HepG2 (cell line): Measurements from ENCODE around the gene KANSL1. TPM values are rescaled to one million over a fixed set of nuclear protein-coding genes. Genes with fewer than 3 reads are reported as not detected.

Source experiments
- ATAC-seq: fragments of 200-7000 bp; cut with Tn5 transposase; 3 replicates; pipeline ENCODE4 v1.9.1; 2020; ENCODE audit warnings: mild to moderate bottlenecking, moderate library complexity
- BruUV-seq: library from RNA; stranded (reverse); fragments of 400-500 nt; replicated peaks from 2 replicates; lab custom pipeline; 2021; lab: Mats Ljungman, UMichigan
- CTCF ChIA-PET: fragments of 300-600 bp; formaldehyde crosslinking; extraction: SDS; loops from one replicate; lab custom pipeline; 2021; ENCODE audit warnings: low total read pairs, inconsistent platforms, low intra/inter-chr PET ratio; lab: Yijun Ruan, JAX
- POLR2A ChIA-PET: fragments of 350-600 bp; sonication (Branson Sonifier 250); formaldehyde crosslinking; loops from one replicate; lab custom pipeline; 2020; ENCODE audit warnings: antibody characterized with exemption, inconsistent platforms; lab: Yijun Ruan, JAX
- DNase-seq: peaks from one replicate; pipeline ENCODE4 v3.0.0-alpha.2; 2015; ENCODE audit warnings: low spot score
- FAIRE-seq: peaks from 3 replicates; lab custom pipeline; 2011; peaks lifted over from hg19 to GRCh38; lab: Jason Lieb, UNC
- H2AFZ ChIP-seq: one replicate; pipeline ENCODE4 v1.6.1; 2011; ENCODE audit warnings: low read length, inconsistent platforms
- H3K27ac ChIP-seq: fragments of 300-600 bp; 3 replicates; pipeline ENCODE4 v1.8.0; 2011; ENCODE audit warnings: mixed run types, mild to moderate bottlenecking, mixed read lengths, low read length, inconsistent platforms; ENCODE audit not compliant: insufficient read depth; ENCODE audit errors: extremely low read length
- H3K27me3 ChIP-seq, 2 experiments: fragments of 200-600 bp in 1 of 2; 2 replicates in 1 of 2; 3 replicates in 1 of 2; pipeline versions ENCODE4 v1.6.0 to v1.8.0; 2011; ENCODE audit warnings: low read length in 2 of 2, mild to moderate bottlenecking in 2 of 2, moderate library complexity in 2 of 2, inconsistent platforms in 1 of 2; ENCODE audit not compliant: insufficient read depth in 2 of 2, control insufficient read depth in 1 of 2
- H3K36me3 ChIP-seq, 2 experiments: fragments of 200-600 bp in 1 of 2; replicated peaks in 1 of 2; 2 replicates in 1 of 2; 3 replicates in 1 of 2; pipeline versions ENCODE4 v1.5.1 to v1.8.0; 2011; ENCODE audit warnings: low read length in 2 of 2, inconsistent platforms in 1 of 2; ENCODE audit not compliant: insufficient read depth in 2 of 2, control insufficient read depth in 1 of 2
- H3K4me1 ChIP-seq: 2 replicates; pipeline ENCODE4 v1.5.1; 2012; ENCODE audit warnings: low read length, inconsistent platforms; ENCODE audit not compliant: insufficient read depth
- H3K4me2 ChIP-seq: 2 replicates; pipeline ENCODE4 v1.6.0; 2011; ENCODE audit warnings: low read depth, low read length, inconsistent platforms
- H3K4me3 ChIP-seq, 3 experiments: fragments of 200-600 bp in 1 of 3; sonication (generic), shearing (Covaris generic) in 1 of 3; replicated peaks in 1 of 3; 2 replicates each; pipeline ENCODE4 v1.5.1; 2011 to 2016; ENCODE audit warnings: low read length in 3 of 3, inconsistent platforms in 2 of 3, low read depth in 2 of 3, mild to moderate bottlenecking in 2 of 3, control low read depth in 1 of 3, mixed read lengths in 1 of 3; ENCODE audit not compliant: insufficient read depth in 1 of 3
- H3K79me2 ChIP-seq: one replicate; pipeline ENCODE4 v1.6.1; 2011; ENCODE audit warnings: low read length, inconsistent platforms; ENCODE audit not compliant: insufficient read depth
- H3K9ac ChIP-seq: 2 replicates; pipeline ENCODE4 v1.6.0; 2011; ENCODE audit warnings: mild to moderate bottlenecking, low read depth, low read length, inconsistent platforms; ENCODE audit not compliant: insufficient read depth
- H3K9me3 ChIP-seq: 2 replicates; pipeline ENCODE4 v1.5.1; 2012; ENCODE audit warnings: mild to moderate bottlenecking, low read length
- H4K20me1 ChIP-seq: 2 replicates; pipeline ENCODE4 v1.6.0; 2011; ENCODE audit warnings: inconsistent platforms, mild to moderate bottlenecking, low read length, moderate library complexity; ENCODE audit not compliant: insufficient read depth
- ESRRA ChIP-seq: sonication (generic); formaldehyde crosslinking; IDR thresholded peaks from 2 replicates; pipeline ENCODE4 v1.5.1; 2020; ENCODE audit warnings: mild to moderate bottlenecking, low read depth, missing genetic modification reagents
- ZFP36L2 ChIP-seq: sonication (generic); formaldehyde crosslinking; IDR thresholded peaks from 2 replicates; pipeline ENCODE4 v1.4.0; 2020; ENCODE audit warnings: missing genetic modification reagents
- ZNF280B ChIP-seq: sonication (generic); formaldehyde crosslinking; IDR thresholded peaks from 2 replicates; pipeline ENCODE4 v1.5.0; 2020; ENCODE audit warnings: missing genetic modification reagents, mild to moderate bottlenecking, borderline replicate concordance
- ZNF354B ChIP-seq: sonication (generic); formaldehyde crosslinking; IDR thresholded peaks from 2 replicates; pipeline ENCODE4 v1.8.0; 2022; ENCODE audit warnings: mild to moderate bottlenecking, missing genetic modification reagents
- ZNF614 ChIP-seq: IDR thresholded peaks from 2 replicates; pipeline ENCODE4 v1.6.1; 2018; ENCODE audit warnings: missing biosample characterization, missing genetic modification reagents, inconsistent platforms, borderline replicate concordance
- ZNF770 ChIP-seq: sonication (generic); formaldehyde crosslinking; IDR thresholded peaks from 2 replicates; pipeline ENCODE4 v1.5.0; 2020; ENCODE audit warnings: mild to moderate bottlenecking, missing genetic modification reagents
- ZSCAN5A ChIP-seq: sonication (generic); formaldehyde crosslinking; IDR thresholded peaks from 2 replicates; pipeline ENCODE4 v1.8.0; 2022; ENCODE audit warnings: mild to moderate bottlenecking, missing genetic modification reagents, borderline replicate concordance
- WGBS: methylation state at CpG from one replicate; pipeline ENCODE4 v1.1.6; 2017; ENCODE audit warnings: low lambda C conversion rate; 5-methylcytosine and 5-hydroxymethylcytosine counted together
- in situ Hi-C: cut with HindIII; loops from 2 replicates; pipeline ENCODE4 v1.10.0; 2017; ENCODE audit warnings: low pct_unique_long_range_greater_than_20kb; ENCODE audit not compliant: extremely low pct_ligation_motif_present
- intact Hi-C: fragments of 100-400 bp; cut with micrococcal nuclease; formaldehyde crosslinking; loops from one replicate; pipeline ENCODE4 v1.10.0; 2022; ENCODE audit not compliant: unreplicated experiment
- polyA plus RNA-seq, 8 experiments: library from polyadenylated mRNA; depleted of rRNA in 3 of 8; stranded (reverse) in 7 of 8; unstranded in 1 of 8; fragments of >200 nt; fragmentation: Illumina TruSeq in 4 of 8; extraction: Trizol in 4 of 8; gene quantifications; 2 replicates each; pipeline versions ENCODE4 v1.2.1 to v1.2.3, GENCODE V29; 2011 to 2016; ENCODE audit warnings: low read depth in 4 of 8, missing spikeins in 1 of 8, mixed read lengths in 1 of 8; ENCODE audit not compliant: insufficient read depth in 1 of 8
- total RNA-seq, 5 experiments: library from RNA; depleted of rRNA; stranded (reverse); fragments of >200 nt; fragmentation: Illumina TruSeq; extraction: Trizol; gene quantifications; 2 replicates each; pipeline ENCODE4 v1.2.3, GENCODE V29; 2016; ENCODE audit warnings: low read depth in 1 of 5

Gene KANSL1
- total and polyA plus RNA-seq, 2 of the 13 experiments (the other 11 are each of a cell fraction or from before 2014, with no cell fraction given), result 24.0 to 59.6 TPM

GRCh38 chr17:46162866-46163265 lies 30.4 kb downstream of the KANSL1 start:
- H3K4me2 ChIP-seq, result no peak overlapping the region
- POLR2A ChIA-PET, result no interaction called here
- in situ Hi-C loops, result no loop called here
- H3K36me3 ChIP-seq, result no peaks in the 10 kb centered on the region
- no peak overlapping the region for H3K4me3 ChIP-seq
- H3K9ac ChIP-seq, result no peak overlapping the region
- CTCF ChIA-PET, result no interaction called here
- H2AFZ ChIP-seq, result no peak overlapping the region
- ATAC-seq, result no peak
- H3K27me3 ChIP-seq, result no peaks in the 10 kb centered on the region
- no peak for DNase-seq
- peaks cover 77% of the 10 kb centered on the region for H4K20me1 ChIP-seq
- intact Hi-C loops, result no loop called here
- 37% methylated on average over 1 of the region's 1 CpG for WGBS
- H3K9me3 ChIP-seq, result no peaks in the 10 kb centered on the region
- BruUV-seq, result no TSS peak
- FAIRE-seq, result no peak
- TF ChIP-seq ZSCAN5A (CRISPR knock-in tag) (no peak), ESRRA (no peak), ZFP36L2 (CRISPR knock-in tag) (no peak), ZNF280B (CRISPR knock-in tag) (no peak), ZNF354B (CRISPR knock-in tag) (0 out of 2 replicates have a peak, but pooled peaks have one; percentile 44)
- TF ChIP-seq, all 625 proteins: peak for 1
- Histone ChIP-seq H3K79me2 (peaks cover 98% of the 10 kb centered on the region), H3K27ac (no peak overlapping the region), H3K4me1 (peaks cover 51% of the 10 kb centered on the region)

GRCh38 chr17:46160169-46160568 lies 33.1 kb downstream of the KANSL1 start:
- ChIA-PET CTCF (no interaction called here), POLR2A (no interaction called here)
- Histone ChIP-seq H3K4me2 (no peak overlapping the region), H3K27me3 (no peaks in the 10 kb centered on the region), H3K79me2 (peaks cover 98% of the 10 kb centered on the region), H3K9me3 (no peaks in the 10 kb centered on the region), H3K27ac (no peak overlapping the region), H2AFZ (no peak overlapping the region), H3K9ac (no peak overlapping the region), H3K4me3 (no peak overlapping the region), H3K4me1 (peaks cover 63% of the 10 kb centered on the region), H3K36me3 (no peaks in the 10 kb centered on the region), H4K20me1 (peaks cover 84% of the 10 kb centered on the region)
- FAIRE-seq, result no peak
- in situ Hi-C loops, result no loop called here
- peak; percentile 64; the same call in 1 of the 2 replicates for TF ChIP-seq ZNF770 (CRISPR knock-in tag)
- TF ChIP-seq ZNF614 (CRISPR knock-in tag), result no peak
- intact Hi-C loops, result no loop called here
- no TSS peak for BruUV-seq
- DNase-seq, result no peak
- ATAC-seq, result no peak
- 95% methylated on average over 8 of the region's 8 CpGs for WGBS
